HTR-8/SVneo (cell line): Measurements from ENCODE around the gene CBY3.
"Not testable (repeated sequence)": the region's sequence is repeated elsewhere in the genome, so short reads cannot be mapped to it uniquely, and the experiment has no call there.

Experiments
- DNase-seq: peaks from one replicate; pipeline ENCODE4 v3.0.0; 2011; ENCODE audit warnings: low spot score, mixed read lengths; ENCODE audit not compliant: insufficient read length
- FAIRE-seq: peaks from 2 replicates; lab custom pipeline; 2011; peaks lifted over from hg19 to GRCh38; lab: Jason Lieb, UNC

Gene CBY3

DNA sequence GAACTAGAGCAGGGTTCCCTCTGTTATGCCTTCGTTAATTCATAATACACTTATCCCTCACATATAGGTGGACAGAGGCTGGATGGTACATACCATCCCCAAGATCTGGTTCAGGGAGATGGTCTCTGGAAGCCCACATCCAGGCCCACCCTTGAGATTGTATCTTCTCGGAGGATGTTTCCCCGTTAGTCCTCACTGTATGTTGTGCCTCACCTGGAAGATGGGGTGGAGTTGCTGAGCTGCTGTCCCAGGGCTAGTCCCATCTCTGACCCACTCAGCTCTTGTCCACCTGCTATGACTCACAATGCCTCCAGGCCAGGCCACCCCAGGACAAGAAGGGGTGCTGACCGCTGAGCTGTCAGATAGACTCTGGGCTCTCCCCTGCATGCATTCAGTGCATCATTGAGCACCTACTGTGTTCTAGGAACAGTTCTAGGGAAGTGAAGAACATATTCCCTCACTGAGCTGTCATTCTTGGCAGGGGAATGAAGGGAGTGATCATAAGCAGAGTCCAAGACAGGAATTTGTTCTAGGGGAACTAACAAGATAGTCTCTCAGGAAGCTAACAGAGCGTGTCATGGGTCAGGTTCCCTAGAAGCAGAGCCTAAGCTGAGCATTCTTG, at the start of gene CBY3:
CBY3 (minus strand) TSS at position 255 of the 622 bp plus-strand sequence; CDS start at position 139, 116 bp downstream.
- no peak for DNase-seq
- no peak for FAIRE-seq

DNA sequence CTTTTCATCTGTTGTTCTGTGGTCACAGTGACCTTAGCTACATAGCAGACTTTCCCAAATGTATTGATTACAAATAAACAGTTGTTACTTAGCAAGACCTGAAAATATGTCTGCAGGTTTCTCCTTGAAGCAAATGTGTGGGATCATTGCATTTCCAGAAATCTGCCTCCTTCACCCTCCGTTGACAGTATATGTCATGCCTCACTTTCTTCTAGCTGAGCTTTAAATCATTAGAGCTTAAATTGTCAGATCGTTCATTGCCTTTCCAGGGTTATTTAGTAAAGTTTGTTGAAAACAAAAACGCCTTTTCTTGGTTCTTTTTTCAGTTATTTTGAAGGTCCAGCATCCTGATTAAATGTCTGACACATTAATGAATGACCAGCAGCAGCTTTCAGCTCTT, 49.5 kb upstream of the CBY3 start:
- FAIRE-seq (no peak), DNase-seq (no peak)

- no peak for FAIRE-seq
- no peak for DNase-seq
Measured at GRCh38 chr5:179729727-179730126, 48.9 kb upstream of the CBY3 start.

DNA sequence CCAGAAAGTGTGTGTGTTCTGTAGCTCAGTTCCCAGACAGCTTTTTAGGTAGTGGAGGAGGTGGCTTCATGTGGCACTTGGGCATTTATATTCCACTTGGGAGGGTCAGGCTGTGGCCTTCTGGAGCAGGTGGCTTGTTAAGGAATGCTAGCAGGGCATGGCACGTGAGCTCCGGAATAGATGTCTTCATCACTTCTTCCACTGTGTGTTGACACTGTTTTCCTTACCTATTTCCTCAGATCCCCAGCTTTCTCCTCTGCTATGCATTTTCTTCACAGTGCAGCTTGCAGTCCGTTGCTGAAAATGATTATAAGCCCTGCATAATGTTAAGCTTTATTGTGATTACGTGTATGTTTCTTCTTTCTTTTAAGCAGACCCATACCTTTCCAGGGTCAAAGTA, 48.5 kb upstream of the CBY3 start:
- no peak for FAIRE-seq
- no peak for DNase-seq

DNA sequence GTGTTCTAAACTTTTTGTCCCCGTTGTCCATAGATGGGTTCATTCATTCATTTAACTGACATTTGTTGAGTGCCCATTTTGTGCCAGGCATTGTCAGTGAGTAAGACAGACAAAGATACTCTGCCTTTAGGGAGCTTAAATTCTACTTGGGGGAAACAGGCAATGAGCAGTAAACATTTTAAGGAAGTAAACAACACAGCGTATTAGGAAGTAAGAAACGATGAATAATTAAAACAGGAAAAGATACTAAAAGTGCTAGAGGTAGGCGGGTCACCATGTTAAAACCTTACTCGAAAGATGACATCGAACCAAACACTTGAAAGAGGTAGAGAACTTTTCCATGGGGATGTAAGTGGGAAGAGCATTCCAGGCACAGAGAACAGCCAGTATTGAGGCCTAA, 46.3 kb upstream of the CBY3 start:
- DNase-seq = no peak

DNA sequence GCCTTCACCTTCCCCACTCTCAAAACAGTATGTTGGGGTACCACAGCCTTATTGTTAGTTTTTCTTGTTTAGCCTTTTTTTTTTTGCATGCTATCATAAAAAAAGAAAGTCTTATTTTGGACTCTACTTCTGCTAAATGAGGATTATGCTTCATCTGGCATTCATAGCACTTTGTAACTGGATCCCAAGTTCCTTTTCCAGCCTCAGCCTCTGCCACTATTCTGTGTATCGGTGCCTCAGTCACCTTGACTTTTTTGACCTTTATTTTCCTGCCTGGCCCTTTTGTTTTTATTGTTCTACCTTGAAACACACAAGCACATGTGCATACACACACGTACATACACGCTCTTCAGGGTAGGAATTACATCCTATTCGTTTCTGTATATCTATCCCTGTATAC, 43.3 kb upstream of the CBY3 start:
- FAIRE-seq (no peak), DNase-seq (no peak)

More for the DNA sequence above, 46.3 kb upstream of the CBY3 start:
- no peak for FAIRE-seq

DNA sequence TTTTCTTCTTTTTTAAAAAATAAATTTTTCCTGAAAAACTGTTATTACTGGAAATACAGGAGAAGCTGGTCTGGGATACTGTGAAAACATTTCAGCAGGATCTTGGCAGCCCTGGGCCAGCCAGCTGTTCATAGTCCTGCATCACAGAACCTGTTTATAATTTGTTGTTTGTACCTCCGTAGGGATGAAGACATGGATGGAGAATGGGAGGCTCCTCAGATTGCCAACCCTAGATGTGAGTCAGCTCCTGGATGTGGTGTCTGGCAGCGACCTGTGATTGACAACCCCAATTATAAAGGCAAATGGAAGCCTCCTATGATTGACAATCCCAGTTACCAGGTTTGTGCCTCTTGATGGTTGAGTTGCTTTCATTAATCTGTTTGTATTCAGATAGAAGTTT, 39.4 kb upstream of the CBY3 start:
- FAIRE-seq (no peak), DNase-seq (no peak)

DNA sequence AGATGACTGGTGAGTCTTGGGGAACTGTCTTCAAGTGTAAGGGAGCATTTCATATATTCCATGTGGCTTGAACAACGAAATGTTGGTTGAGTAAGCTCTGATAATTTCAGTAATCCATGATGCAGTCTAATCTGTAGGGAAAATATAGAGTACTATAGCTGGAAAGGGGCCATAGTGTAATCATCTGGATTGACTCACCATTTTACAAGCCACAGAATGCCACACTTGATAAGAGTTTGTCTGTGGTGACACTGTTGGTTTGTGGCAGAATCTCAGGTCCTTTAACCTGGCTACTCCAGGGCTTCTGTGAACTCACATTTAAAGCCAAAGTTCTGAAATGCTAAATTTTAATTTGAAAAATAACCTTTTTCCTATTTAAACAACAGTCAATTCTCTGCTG, 35.5 kb upstream of the CBY3 start:
- FAIRE-seq (no peak), DNase-seq (no peak)

DNA sequence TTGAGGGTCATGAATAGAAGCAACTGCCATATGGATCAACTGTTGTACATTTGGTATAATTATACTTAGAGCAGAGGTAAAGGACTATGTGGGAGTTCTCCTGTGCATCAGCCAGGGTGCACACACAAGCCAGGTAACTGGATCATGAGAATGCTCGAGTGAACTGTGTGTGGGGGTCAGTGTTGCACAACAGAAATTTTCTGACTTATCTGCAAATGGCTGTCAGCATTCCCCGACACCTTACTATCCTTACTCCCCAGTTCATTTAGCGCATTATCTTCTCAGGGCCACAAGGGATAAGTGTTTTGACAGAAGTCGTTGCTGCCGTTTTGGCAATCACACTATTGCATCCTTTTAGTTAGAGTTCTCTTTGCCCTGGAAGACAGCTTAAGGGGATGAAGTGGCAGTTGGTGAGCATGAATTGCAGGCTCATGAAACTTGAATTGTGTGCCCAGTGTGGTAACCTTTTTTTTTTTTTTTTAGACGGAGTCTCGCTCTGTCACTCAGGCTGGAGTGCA, 19.6 kb upstream of the CBY3 start:
- DNase-seq = no peak
- no peak for FAIRE-seq

DNA sequence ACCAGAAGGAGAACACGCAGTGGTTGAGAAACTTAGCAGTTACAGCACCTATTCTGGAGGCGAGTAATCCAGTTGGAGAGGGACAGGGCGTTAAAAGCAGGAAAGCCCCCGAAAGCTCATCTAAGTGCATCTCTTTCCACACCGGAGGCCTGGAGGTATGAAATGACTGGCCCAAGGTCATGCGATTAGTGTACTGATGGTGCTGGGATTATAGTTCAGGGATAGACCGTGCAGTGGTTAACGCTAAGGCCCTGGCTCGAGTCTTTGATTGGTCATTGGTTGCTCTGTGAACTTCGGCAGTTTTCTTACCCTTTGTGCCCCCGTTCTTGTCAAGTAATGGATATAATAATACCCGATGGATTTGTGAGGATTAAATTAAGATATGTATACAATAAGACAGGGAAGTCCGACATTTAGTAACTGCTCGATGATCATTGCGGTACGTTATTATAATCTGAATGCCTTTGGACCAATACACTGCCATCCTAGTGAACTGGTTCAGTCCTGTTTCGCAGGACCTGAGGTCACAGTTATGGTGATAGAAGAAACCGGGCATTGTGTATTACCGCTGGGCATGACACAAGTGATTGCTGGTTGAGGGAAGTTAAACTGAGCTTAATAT, 18.9 kb upstream of the CBY3 start:
- FAIRE-seq = no peak
- no peak for DNase-seq

GRCh38 chr5:179698935-179699615, 18.2 kb upstream of the CBY3 start, which contains the start of gene CANX:
Gene CANX (plus strand): TSS chr5:179698967. CDS start chr5:179705682, 6,715 bp downstream.
- FAIRE-seq = no peak
- DNase-seq = no peak

DNA sequence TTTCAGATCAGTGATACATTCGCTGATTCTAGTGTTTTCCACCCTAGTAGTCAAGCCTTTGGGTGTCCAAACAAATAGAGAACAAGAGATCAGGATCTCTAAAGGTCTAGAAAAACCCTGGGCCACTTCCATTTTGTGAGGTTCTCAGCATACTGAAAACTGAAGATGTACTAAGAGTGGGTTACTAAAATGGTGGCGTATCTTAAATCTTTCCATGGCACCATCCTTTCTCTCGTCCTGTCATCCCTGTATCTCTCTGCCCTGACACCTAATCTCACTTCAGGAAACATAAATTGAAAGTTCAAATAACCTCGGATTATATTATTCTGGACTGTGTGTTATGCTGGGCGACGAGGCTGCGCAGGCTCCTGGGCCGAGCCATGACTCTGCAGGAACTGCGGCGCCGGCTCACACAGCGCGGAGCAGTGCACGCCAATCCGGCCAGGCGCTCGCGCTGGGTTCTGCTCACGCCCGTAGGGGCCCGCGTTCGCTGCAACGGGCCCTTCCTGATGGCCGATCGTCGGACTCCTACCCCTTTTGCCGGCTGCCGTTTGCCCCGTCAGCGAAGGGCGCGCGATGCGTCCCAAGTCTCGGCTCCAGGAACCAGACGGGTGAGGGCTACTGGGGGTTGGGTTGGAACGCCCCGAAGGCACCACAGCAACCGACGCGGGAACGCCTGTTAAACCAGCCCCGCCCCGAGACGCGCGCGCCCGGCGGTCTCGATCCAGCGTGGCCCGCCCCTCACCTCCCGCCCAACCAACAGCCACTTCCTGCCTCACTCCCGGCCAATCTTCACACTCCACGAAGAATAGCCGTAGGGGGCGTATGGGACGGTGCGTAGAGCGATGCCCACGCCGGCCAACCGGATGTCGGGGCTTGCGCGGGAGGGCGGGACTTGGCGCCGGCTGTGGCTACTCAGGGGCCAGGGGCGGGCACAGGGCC, 17.4 kb upstream of the CBY3 start:
- peak; percentile 95 for FAIRE-seq

GRCh38 chr5:179697543-179697942, 16.7 kb upstream of the CBY3 start:
- not testable (repeated sequence) for DNase-seq, FAIRE-seq

More for the DNA sequence above, 17.4 kb upstream of the CBY3 start:
- peak; percentile 99 for DNase-seq

- DNase-seq (no peak), FAIRE-seq (no peak)
Measured at GRCh38 chr5:179697108-179697507, 16.3 kb upstream of the CBY3 start.

DNA sequence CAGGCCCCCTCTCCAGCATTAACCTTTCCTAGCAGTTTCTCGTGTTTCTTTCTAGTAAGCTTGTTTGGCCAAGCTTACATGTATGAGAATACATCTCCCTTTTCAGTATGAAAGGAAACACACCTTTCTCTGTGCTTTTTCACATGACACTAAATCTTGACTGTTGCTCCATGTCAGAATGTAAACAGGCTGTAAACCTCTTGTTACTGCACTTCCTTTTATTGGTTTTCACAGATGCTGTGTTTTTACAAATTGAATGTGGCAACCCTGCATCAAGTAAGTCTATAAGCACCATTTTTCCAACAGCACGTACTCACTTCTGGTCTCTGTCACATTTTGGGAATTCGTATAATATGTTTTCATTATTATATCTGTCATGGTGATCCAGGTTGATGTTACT, 15.8 kb upstream of the CBY3 start:
- FAIRE-seq = no peak

GRCh38 chr5:179694561-179694960, 13.7 kb upstream of the CBY3 start:
- DNase-seq = no peak
- no peak for FAIRE-seq

More for the DNA sequence above, 15.8 kb upstream of the CBY3 start:
- DNase-seq = no peak

DNA sequence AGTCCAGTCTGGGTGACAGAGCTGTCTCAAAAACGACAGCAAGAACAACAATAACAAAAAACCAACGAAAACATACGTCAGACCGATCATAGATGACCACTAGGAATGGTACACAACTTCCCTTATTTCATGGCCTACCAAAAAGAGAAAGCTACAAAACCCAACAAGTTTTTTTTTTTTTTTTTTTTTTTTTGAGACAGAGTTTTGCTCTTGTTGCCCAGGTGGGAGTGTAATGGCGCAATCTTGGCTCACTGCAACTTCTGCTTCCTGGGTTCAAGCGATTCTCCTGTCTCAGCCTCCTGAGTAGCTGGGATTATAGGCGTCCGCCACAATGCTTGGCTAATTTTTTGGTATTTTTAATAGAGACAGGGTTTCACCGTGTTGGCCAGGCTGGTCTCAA, 8.4 kb upstream of the CBY3 start:
- not testable (repeated sequence) for FAIRE-seq, DNase-seq

GRCh38 chr5:179680014-179680779, 637 bp downstream of the CBY3 start:
- DNase-seq (no peak), FAIRE-seq (no peak)

- DNase-seq = no peak
- FAIRE-seq = no peak
Measured at GRCh38 chr5:179679014-179679674, 1.7 kb downstream of the CBY3 start.
